GM23338 (cell line): Measurements from ENCODE around the gene ZNF518B. TPM values are rescaled to one million over a fixed set of nuclear protein-coding genes. Genes with fewer than 3 reads are reported as not detected.

Experiments used
- ATAC-seq: fragments of 200-7000 bp; cut with Tn5 transposase; 3 replicates; pipeline ENCODE4 v1.9.1; 2020
- DNase-seq: peaks from one replicate; pipeline ENCODE4 v3.0.0-alpha.2; 2015; ENCODE audit warnings: low spot score
- H2AFZ ChIP-seq: fragments of 200-600 bp; sonication (generic); 2 replicates; pipeline ENCODE4 v1.8.0; 2016; ENCODE audit warnings: antibody characterized with exemption, mild to moderate bottlenecking, moderate library complexity
- H3F3A ChIP-seq: fragments of 200-600 bp; sonication (generic); replicated peaks from 2 replicates; pipeline ENCODE4 v1.8.0; 2017; ENCODE audit warnings: antibody characterized with exemption, mixed run types, low read depth
- H3K27ac ChIP-seq: fragments of 200-600 bp; sonication (generic); 2 replicates; pipeline ENCODE4 v1.6.1; 2016; ENCODE audit warnings: low read depth
- H3K27me3 ChIP-seq: fragments of 200-600 bp; sonication (generic); 2 replicates; pipeline ENCODE4 v1.8.0; 2016; ENCODE audit warnings: mild to moderate bottlenecking, mixed run types, moderate library complexity; ENCODE audit not compliant: insufficient read depth
- H3K36me3 ChIP-seq: fragments of 200-600 bp; sonication (generic); 2 replicates; pipeline ENCODE4 v1.8.0; 2016; ENCODE audit warnings: mild to moderate bottlenecking; ENCODE audit not compliant: insufficient read depth
- H3K4me1 ChIP-seq: fragments of 200-600 bp; sonication (generic); 2 replicates; pipeline ENCODE4 v1.8.0; 2016; ENCODE audit warnings: mild to moderate bottlenecking, moderate library complexity; ENCODE audit not compliant: insufficient read depth
- H3K4me2 ChIP-seq: fragments of 200-600 bp; sonication (generic); 2 replicates; pipeline ENCODE4 v1.7.1; 2017; ENCODE audit warnings: mixed run types
- H3K4me3 ChIP-seq: fragments of 200-600 bp; sonication (generic); 2 replicates; pipeline ENCODE4 v1.6.1; 2016; ENCODE audit warnings: mixed run types
- H3K79me2 ChIP-seq: fragments of 200-600 bp; sonication (generic); replicated peaks from 2 replicates; pipeline ENCODE4 v1.8.0; 2017; ENCODE audit warnings: mild to moderate bottlenecking; ENCODE audit not compliant: insufficient read depth
- H3K9me2 ChIP-seq: fragments of 200-600 bp; sonication (generic); 2 replicates; pipeline ENCODE4 v1.8.0; 2017; ENCODE audit not compliant: insufficient read depth
- H4K20me1 ChIP-seq: fragments of 200-600 bp; sonication (generic); replicated peaks from 2 replicates; pipeline ENCODE4 v1.8.0; 2017; ENCODE audit warnings: mild to moderate bottlenecking; ENCODE audit not compliant: insufficient read depth
- H3K27ac Mint-ChIP-seq: 2 replicates; pipeline ENCODE4 v1.8.0; 2020; ENCODE audit warnings: inconsistent platforms, mild to moderate bottlenecking, moderate library complexity, mixed read lengths
- H3K27me3 Mint-ChIP-seq: 3 replicates; pipeline ENCODE4 v1.8.0; 2022; ENCODE audit warnings: low read depth, mild to moderate bottlenecking, moderate library complexity, mixed read lengths, inconsistent platforms; ENCODE audit not compliant: insufficient read depth, poor library complexity
- H3K36me3 Mint-ChIP-seq: 3 replicates; pipeline ENCODE4 v1.8.0; 2021; ENCODE audit warnings: low read depth, mild to moderate bottlenecking, inconsistent platforms, moderate library complexity, mixed read lengths
- H3K4me1 Mint-ChIP-seq: 3 replicates; pipeline ENCODE4 v1.8.0; 2020; ENCODE audit warnings: mild to moderate bottlenecking, inconsistent platforms, mixed read lengths
- H3K4me3 Mint-ChIP-seq: 3 replicates; pipeline ENCODE4 v1.8.0; 2021; ENCODE audit warnings: moderate library complexity, mild to moderate bottlenecking, inconsistent platforms, mixed read lengths
- H3K9me3 Mint-ChIP-seq: 3 replicates; pipeline ENCODE4 v1.8.0; 2020; ENCODE audit warnings: moderate library complexity, mild to moderate bottlenecking, inconsistent platforms, mixed read lengths
- EZH2 ChIP-seq: fragments of 200-600 bp; sonication (generic); IDR thresholded peaks from one replicate; pipeline ENCODE4 v1.8.0; 2017; ENCODE audit warnings: antibody characterized with exemption, mild to moderate bottlenecking, low read depth; ENCODE audit not compliant: unreplicated experiment
- EZH2phosphoT487 ChIP-seq: fragments of 200-600 bp; sonication (generic); IDR thresholded peaks from one replicate; pipeline ENCODE4 v1.8.1; 2018; ENCODE audit warnings: antibody characterized with exemption; ENCODE audit not compliant: unreplicated experiment
- JUNB ChIP-seq: IDR thresholded peaks from one replicate; pipeline ENCODE4 v1.6.1; 2016; ENCODE audit warnings: antibody characterized with exemption; ENCODE audit not compliant: unreplicated experiment
- STAT1 ChIP-seq: IDR thresholded peaks from one replicate; pipeline ENCODE4 v1.6.1; 2016; ENCODE audit warnings: antibody characterized with exemption; ENCODE audit not compliant: unreplicated experiment
- ZNF114 ChIP-seq: fragments of 250-450 bp; sonication (Bioruptor Pico); IDR thresholded peaks from 2 replicates; pipeline ENCODE4 v1.5.0; 2020; ENCODE audit warnings: mild to moderate bottlenecking, moderate library complexity
- polyA plus RNA-seq: library from polyadenylated mRNA; unstranded; fragments of >200 nt; fragmentation: Nextera tagmentation; extraction: Ambion mirVana; gene quantifications from 2 replicates; pipeline ENCODE4 v1.2.1, GENCODE V29; 2016
- total RNA-seq: library from RNA; depleted of rRNA; stranded (reverse); fragments of >200 nt; shearing (Covaris generic); gene quantifications from 2 replicates; pipeline ENCODE4 v1.2.3, GENCODE V29; 2014
- TF ChIP-seq, protein P1 (sequence below): fragments of 250-450 bp; sonication (Bioruptor Pico); IDR thresholded peaks from 2 replicates; pipeline ENCODE4 v1.5.0; 2020; ENCODE audit warnings: mild to moderate bottlenecking, moderate library complexity
- TF ChIP-seq, protein P2 (sequence below): IDR thresholded peaks from 2 replicates; pipeline ENCODE4 v1.6.1; 2016; ENCODE audit warnings: antibody characterized with exemption
- TF ChIP-seq, protein P3 (sequence below): IDR thresholded peaks from one replicate; pipeline ENCODE4 v1.6.1; 2018; ENCODE audit warnings: antibody characterized with exemption; ENCODE audit not compliant: unreplicated experiment

Gene ZNF518B
- total and polyA plus RNA-seq, 2 experiments from 2014 or later: 2.9 to 10.8 TPM

DNA sequence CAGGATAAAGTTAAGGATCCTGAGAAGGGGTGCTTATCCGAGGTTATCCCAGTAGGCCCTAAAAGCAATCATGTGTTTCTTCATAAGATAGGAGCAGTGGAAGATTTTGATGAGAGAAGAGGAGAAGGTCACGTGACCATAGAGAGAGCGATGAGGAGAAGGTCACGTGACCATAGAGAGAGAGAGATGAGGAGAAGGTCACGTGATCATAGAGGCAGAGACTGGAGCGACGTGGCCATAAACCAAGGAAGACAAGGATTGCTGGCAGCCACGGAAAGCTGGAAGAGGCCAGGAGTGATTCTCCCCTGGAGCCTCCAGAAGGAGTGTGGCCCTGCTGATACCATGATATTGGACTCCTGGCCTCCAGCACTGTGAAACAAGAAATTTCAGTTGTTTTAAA lies 38.4 kb upstream of the ZNF518B start:
- peak overlapping the region; percentile 37 for H3K4me2 ChIP-seq
- Mint-ChIP-seq H3K36me3 (no peaks in the 10 kb centered on the region), H3K27ac (peak overlapping the region; percentile 1; the same call in 1 of the 2 replicates), H3K9me3 (no peaks in the 10 kb centered on the region; the same call in 2 of the 3 replicates), H3K4me3 (peak overlapping the region; percentile 26), H3K4me1 (peaks cover 53% of the 10 kb centered on the region), H3K27me3 (peaks cover 31% of the 10 kb centered on the region)
- H4K20me1 ChIP-seq: no peaks in the 10 kb centered on the region
- no peaks in the 10 kb centered on the region; the same call in 1 of the 2 replicates for H3K9me2 ChIP-seq
- ATAC-seq (peak; percentile 39), DNase-seq (peak; percentile 21)
- peaks cover 12% of the 10 kb centered on the region for H3F3A ChIP-seq
- H3K36me3 ChIP-seq: no peaks in the 10 kb centered on the region
- peak overlapping the region; percentile 12; the same call in 1 of the 2 replicates for H3K4me3 ChIP-seq
- peak overlapping the region; percentile 24; the same call in 1 of the 2 replicates for H3K27ac ChIP-seq
- H2AFZ ChIP-seq: no peak overlapping the region
- TF ChIP-seq ZNF114 (CRISPR knock-in tag): no peak
- TF ChIP-seq, protein P1, sequence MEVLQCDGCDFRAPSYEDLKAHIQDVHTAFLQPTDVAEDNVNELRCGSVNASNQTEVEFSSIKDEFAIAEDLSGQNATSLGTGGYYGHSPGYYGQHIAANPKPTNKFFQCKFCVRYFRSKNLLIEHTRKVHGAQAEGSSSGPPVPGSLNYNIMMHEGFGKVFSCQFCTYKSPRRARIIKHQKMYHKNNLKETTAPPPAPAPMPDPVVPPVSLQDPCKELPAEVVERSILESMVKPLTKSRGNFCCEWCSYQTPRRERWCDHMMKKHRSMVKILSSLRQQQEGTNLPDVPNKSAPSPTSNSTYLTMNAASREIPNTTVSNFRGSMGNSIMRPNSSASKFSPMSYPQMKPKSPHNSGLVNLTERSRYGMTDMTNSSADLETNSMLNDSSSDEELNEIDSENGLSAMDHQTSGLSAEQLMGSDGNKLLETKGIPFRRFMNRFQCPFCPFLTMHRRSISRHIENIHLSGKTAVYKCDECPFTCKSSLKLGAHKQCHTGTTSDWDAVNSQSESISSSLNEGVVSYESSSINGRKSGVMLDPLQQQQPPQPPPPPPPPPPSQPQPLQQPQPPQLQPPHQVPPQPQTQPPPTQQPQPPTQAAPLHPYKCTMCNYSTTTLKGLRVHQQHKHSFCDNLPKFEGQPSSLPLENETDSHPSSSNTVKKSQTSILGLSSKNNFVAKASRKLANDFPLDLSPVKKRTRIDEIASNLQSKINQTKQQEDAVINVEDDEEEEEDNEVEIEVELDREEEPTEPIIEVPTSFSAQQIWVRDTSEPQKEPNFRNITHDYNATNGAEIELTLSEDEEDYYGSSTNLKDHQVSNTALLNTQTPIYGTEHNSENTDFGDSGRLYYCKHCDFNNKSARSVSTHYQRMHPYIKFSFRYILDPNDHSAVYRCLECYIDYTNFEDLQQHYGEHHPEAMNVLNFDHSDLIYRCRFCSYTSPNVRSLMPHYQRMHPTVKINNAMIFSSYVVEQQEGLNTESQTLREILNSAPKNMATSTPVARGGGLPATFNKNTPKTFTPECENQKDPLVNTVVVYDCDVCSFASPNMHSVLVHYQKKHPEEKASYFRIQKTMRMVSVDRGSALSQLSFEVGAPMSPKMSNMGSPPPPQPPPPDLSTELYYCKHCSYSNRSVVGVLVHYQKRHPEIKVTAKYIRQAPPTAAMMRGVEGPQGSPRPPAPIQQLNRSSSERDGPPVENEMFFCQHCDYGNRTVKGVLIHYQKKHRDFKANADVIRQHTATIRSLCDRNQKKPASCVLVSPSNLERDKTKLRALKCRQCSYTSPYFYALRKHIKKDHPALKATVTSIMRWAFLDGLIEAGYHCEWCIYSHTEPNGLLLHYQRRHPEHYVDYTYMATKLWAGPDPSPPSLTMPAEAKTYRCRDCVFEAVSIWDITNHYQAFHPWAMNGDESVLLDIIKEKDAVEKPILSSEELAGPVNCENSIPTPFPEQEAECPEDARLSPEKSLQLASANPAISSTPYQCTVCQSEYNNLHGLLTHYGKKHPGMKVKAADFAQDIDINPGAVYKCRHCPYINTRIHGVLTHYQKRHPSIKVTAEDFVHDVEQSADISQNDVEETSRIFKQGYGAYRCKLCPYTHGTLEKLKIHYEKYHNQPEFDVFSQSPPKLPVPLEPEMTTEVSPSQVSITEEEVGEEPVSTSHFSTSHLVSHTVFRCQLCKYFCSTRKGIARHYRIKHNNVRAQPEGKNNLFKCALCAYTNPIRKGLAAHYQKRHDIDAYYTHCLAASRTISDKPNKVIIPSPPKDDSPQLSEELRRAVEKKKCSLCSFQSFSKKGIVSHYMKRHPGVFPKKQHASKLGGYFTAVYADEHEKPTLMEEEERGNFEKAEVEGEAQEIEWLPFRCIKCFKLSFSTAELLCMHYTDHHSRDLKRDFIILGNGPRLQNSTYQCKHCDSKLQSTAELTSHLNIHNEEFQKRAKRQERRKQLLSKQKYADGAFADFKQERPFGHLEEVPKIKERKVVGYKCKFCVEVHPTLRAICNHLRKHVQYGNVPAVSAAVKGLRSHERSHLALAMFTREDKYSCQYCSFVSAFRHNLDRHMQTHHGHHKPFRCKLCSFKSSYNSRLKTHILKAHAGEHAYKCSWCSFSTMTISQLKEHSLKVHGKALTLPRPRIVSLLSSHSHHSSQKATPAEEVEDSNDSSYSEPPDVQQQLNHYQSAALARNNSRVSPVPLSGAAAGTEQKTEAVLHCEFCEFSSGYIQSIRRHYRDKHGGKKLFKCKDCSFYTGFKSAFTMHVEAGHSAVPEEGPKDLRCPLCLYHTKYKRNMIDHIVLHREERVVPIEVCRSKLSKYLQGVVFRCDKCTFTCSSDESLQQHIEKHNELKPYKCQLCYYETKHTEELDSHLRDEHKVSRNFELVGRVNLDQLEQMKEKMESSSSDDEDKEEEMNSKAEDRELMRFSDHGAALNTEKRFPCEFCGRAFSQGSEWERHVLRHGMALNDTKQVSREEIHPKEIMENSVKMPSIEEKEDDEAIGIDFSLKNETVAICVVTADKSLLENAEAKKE (CRISPR knock-in tag): no peak
- peaks cover 31% of the 10 kb centered on the region for H3K4me1 ChIP-seq
- peaks cover 30% of the 10 kb centered on the region for H3K27me3 ChIP-seq
- no peaks in the 10 kb centered on the region for H3K79me2 ChIP-seq

DNA sequence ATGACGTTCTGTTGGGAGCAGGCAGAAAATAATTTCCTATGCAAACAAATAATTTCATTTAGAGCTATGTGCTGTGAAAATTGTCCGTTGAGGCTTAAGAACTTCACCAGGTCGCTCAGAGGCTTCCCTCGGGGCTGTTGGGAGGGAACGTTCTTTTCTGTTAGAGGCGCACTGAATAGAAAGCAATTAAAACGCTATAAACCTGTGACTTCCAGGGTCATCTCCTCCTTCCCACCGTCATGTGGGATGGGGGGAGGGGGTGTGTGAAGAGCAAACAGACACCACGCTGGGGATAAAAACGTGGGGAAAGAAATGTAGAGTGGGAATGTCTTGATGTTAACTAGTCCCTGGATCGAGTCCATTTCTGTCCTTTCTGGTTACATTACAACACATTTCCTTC lies 35.2 kb upstream of the ZNF518B start:
- no peak overlapping the region for H3K4me2 ChIP-seq
- ATAC-seq: no peak

More for the DNA sequence above, 35.2 kb upstream of the ZNF518B start:
- H3K27me3 Mint-ChIP-seq: peaks cover 26% of the 10 kb centered on the region
- H3K9me2 ChIP-seq: no peaks in the 10 kb centered on the region
- peaks cover 41% of the 10 kb centered on the region for H3K4me1 Mint-ChIP-seq
- no peak overlapping the region for H3K27ac Mint-ChIP-seq
- H3K79me2 ChIP-seq: no peaks in the 10 kb centered on the region
- TF ChIP-seq, protein P2, sequence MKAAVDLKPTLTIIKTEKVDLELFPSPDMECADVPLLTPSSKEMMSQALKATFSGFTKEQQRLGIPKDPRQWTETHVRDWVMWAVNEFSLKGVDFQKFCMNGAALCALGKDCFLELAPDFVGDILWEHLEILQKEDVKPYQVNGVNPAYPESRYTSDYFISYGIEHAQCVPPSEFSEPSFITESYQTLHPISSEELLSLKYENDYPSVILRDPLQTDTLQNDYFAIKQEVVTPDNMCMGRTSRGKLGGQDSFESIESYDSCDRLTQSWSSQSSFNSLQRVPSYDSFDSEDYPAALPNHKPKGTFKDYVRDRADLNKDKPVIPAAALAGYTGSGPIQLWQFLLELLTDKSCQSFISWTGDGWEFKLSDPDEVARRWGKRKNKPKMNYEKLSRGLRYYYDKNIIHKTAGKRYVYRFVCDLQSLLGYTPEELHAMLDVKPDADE: no peak
- TF ChIP-seq, protein P3, sequence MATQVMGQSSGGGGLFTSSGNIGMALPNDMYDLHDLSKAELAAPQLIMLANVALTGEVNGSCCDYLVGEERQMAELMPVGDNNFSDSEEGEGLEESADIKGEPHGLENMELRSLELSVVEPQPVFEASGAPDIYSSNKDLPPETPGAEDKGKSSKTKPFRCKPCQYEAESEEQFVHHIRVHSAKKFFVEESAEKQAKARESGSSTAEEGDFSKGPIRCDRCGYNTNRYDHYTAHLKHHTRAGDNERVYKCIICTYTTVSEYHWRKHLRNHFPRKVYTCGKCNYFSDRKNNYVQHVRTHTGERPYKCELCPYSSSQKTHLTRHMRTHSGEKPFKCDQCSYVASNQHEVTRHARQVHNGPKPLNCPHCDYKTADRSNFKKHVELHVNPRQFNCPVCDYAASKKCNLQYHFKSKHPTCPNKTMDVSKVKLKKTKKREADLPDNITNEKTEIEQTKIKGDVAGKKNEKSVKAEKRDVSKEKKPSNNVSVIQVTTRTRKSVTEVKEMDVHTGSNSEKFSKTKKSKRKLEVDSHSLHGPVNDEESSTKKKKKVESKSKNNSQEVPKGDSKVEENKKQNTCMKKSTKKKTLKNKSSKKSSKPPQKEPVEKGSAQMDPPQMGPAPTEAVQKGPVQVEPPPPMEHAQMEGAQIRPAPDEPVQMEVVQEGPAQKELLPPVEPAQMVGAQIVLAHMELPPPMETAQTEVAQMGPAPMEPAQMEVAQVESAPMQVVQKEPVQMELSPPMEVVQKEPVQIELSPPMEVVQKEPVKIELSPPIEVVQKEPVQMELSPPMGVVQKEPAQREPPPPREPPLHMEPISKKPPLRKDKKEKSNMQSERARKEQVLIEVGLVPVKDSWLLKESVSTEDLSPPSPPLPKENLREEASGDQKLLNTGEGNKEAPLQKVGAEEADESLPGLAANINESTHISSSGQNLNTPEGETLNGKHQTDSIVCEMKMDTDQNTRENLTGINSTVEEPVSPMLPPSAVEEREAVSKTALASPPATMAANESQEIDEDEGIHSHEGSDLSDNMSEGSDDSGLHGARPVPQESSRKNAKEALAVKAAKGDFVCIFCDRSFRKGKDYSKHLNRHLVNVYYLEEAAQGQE: no peak
- no peak for TF ChIP-seq EZH2phosphoT487
- no peak for TF ChIP-seq STAT1
- no peak for TF ChIP-seq EZH2
- no peak for TF ChIP-seq JUNB
- no peak for TF ChIP-seq ZNF114 (CRISPR knock-in tag)
- no peak for DNase-seq
- H3K36me3 Mint-ChIP-seq: no peaks in the 10 kb centered on the region
- peaks cover 12% of the 10 kb centered on the region for H3F3A ChIP-seq
- no peak overlapping the region for H3K4me3 Mint-ChIP-seq
- no peak overlapping the region for H3K27ac ChIP-seq
- no peaks in the 10 kb centered on the region; the same call in 2 of the 3 replicates for H3K9me3 Mint-ChIP-seq
- H2AFZ ChIP-seq: no peak overlapping the region
- no peak overlapping the region for H3K4me3 ChIP-seq
- peaks cover 26% of the 10 kb centered on the region for H3K27me3 ChIP-seq
- H4K20me1 ChIP-seq: no peaks in the 10 kb centered on the region
- peaks cover 22% of the 10 kb centered on the region for H3K4me1 ChIP-seq
- H3K36me3 ChIP-seq: no peaks in the 10 kb centered on the region
